Prostate gland (tissue), 2 donors: Measurements from ENCODE around the gene TTR.

ENCODE experiments used
- POLR2A ChIP-seq: fragments of 450-650 bp; IDR thresholded peaks from one replicate; pipeline ENCODE4 v1.6.1; 2016; ENCODE audit warnings: antibody characterized with exemption, mild to moderate bottlenecking
- POLR2AphosphoS5 ChIP-seq: sonication (generic); formaldehyde crosslinking; IDR thresholded peaks from one replicate; pipeline ENCODE4 v1.6.1; 2017; ENCODE audit warnings: antibody characterized with exemption
- TF ChIP-seq, protein P1 (sequence below), 4 experiments: fragments of 200-600 bp in 2 of 4; fragments of 450-650 bp in 2 of 4; sonication (generic) in 2 of 4; IDR thresholded peaks; 1 replicate in 3 of 4; 2 replicates in 1 of 4; pipeline ENCODE4 v1.5.1; 2016 to 2019; ENCODE audit warnings: antibody characterized with exemption in 4 of 4, mild to moderate bottlenecking in 2 of 4, moderate library complexity in 2 of 4

DNA sequence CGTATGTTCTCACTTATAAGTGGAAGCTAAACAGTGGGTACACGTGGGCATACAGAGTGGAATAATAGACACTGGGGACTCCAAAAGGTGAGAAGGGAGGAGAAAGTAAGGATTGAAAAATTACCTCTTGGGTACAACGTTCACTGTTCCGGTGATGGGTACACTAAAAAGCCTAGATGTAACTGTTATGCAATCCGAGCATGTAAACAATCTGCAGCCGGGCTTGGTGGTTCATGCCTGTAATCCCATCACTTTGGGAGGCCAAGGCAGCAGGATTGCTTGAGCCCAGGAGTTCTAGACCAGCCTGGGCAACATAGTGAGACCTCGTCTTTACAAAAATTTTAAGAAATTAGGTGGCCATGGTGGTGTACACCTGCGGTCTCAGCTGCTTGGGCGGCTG, 33.1 kb upstream of the TTR start:
- TF ChIP-seq, protein P1, sequence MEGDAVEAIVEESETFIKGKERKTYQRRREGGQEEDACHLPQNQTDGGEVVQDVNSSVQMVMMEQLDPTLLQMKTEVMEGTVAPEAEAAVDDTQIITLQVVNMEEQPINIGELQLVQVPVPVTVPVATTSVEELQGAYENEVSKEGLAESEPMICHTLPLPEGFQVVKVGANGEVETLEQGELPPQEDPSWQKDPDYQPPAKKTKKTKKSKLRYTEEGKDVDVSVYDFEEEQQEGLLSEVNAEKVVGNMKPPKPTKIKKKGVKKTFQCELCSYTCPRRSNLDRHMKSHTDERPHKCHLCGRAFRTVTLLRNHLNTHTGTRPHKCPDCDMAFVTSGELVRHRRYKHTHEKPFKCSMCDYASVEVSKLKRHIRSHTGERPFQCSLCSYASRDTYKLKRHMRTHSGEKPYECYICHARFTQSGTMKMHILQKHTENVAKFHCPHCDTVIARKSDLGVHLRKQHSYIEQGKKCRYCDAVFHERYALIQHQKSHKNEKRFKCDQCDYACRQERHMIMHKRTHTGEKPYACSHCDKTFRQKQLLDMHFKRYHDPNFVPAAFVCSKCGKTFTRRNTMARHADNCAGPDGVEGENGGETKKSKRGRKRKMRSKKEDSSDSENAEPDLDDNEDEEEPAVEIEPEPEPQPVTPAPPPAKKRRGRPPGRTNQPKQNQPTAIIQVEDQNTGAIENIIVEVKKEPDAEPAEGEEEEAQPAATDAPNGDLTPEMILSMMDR (IDR thresholded peaks at IDR 0.05), result no peak
- TF ChIP-seq POLR2A (no peak), POLR2AphosphoS5 (no peak)
